GM12878 (cell line): ENCODE measurements around the gene MGAT3. TPM values are rescaled to one million over a fixed set of nuclear protein-coding genes. Genes with fewer than 3 reads are reported as not detected.

ENCODE experiments used
- E4F1 ChIP-seq: fragments of 450-650 bp; IDR thresholded peaks from 2 replicates; pipeline ENCODE4 v1.6.1; 2018; ENCODE audit warnings: borderline replicate concordance, mild to moderate bottlenecking; ENCODE audit not compliant: partially characterized antibody
- ESRRA ChIP-seq: IDR thresholded peaks from 2 replicates; pipeline ENCODE4 v1.6.1; 2012; ENCODE audit warnings: mild to moderate bottlenecking, low read length, improper control_type of control experiment
- HCFC1 ChIP-seq: fragments of 150-350 bp; IDR thresholded peaks from 2 replicates; pipeline ENCODE4 v1.6.1; 2014; ENCODE audit warnings: low read length
- KAT2A ChIP-seq: conservative IDR thresholded peaks from 2 replicates; pipeline ENCODE4 v1.6.1; 2011; ENCODE audit warnings: low read depth, low read length; ENCODE audit not compliant: control insufficient read depth
- NBN ChIP-seq: fragments of 450-650 bp; IDR thresholded peaks from 2 replicates; pipeline ENCODE4 v1.6.1; 2016
- POLR2A ChIP-seq: IDR thresholded peaks from 2 replicates; pipeline ENCODE4 v1.6.1; 2011; ENCODE audit warnings: low read depth, mild to moderate bottlenecking, low read length
- RAD51 ChIP-seq: fragments of 450-650 bp; IDR thresholded peaks from 2 replicates; pipeline ENCODE4 v1.6.1; 2016; ENCODE audit warnings: moderate library complexity, mild to moderate bottlenecking, inconsistent platforms
- ZBED1 ChIP-seq: IDR thresholded peaks from 2 replicates; pipeline ENCODE4 v1.6.1; 2016; ENCODE audit warnings: borderline replicate concordance
- ZBTB40 ChIP-seq: fragments of 450-650 bp; IDR thresholded peaks from 2 replicates; pipeline ENCODE4 v1.6.1; 2016; ENCODE audit warnings: mild to moderate bottlenecking, moderate library complexity, borderline replicate concordance
- polyA plus RNA-seq, 11 experiments: library from polyadenylated mRNA; depleted of rRNA in 4 of 11; unstranded in 6 of 11; stranded (reverse) in 5 of 11; fragments of >200 nt; fragmentation: Nextera tagmentation in 4 of 11; fragmentation: Illumina TruSeq in 1 of 11; extraction: Ambion mirVana in 4 of 11; extraction: Trizol in 1 of 11; gene quantifications; 1 replicate in 1 of 11; 2 replicates in 10 of 11; pipeline versions ENCODE4 v1.2.1 to v1.2.3, GENCODE V29; 2011 to 2016; ENCODE audit warnings: inconsistent platforms in 2 of 11, missing spikeins in 2 of 11, low read depth in 1 of 11
- total RNA-seq, 4 experiments: library from RNA; depleted of rRNA in 3 of 4; stranded (reverse); fragments of >200 nt in 3 of 4; fragmentation: Illumina TruSeq in 1 of 4; extraction: Trizol in 1 of 4; gene quantifications; 2 replicates each; pipeline versions ENCODE4 v1.2.1 to v1.2.3, GENCODE V29; 2013 to 2021
- TF ChIP-seq, protein P1 (sequence below): IDR thresholded peaks from 2 replicates; pipeline ENCODE4 v1.6.1; 2011; ENCODE audit warnings: borderline replicate concordance, low read depth, mild to moderate bottlenecking, moderate library complexity, mixed read lengths, low read length; ENCODE audit not compliant: insufficient read depth; ENCODE audit errors: extremely low read length

MGAT3 gene
- total and polyA plus RNA-seq, 10 of the 15 experiments (the other 5 are each of a cell fraction or from before 2014, with no cell fraction given) = 0.32 to 40.2 (median 11.9) TPM

- TF ChIP-seq HCFC1 = peak; percentile 92
- TF ChIP-seq KAT2A = no peak
- peak; percentile 93 for TF ChIP-seq RAD51
- TF ChIP-seq NBN = no peak
- no peak for TF ChIP-seq E4F1
- 0 out of 2 replicates have a peak, but pooled peaks have one; percentile 30 for TF ChIP-seq POLR2A
- TF ChIP-seq ESRRA = 0 out of 2 replicates have a peak, but pooled peaks have one; percentile 16
- TF ChIP-seq ZBED1 = no peak
- TF ChIP-seq, protein P1, sequence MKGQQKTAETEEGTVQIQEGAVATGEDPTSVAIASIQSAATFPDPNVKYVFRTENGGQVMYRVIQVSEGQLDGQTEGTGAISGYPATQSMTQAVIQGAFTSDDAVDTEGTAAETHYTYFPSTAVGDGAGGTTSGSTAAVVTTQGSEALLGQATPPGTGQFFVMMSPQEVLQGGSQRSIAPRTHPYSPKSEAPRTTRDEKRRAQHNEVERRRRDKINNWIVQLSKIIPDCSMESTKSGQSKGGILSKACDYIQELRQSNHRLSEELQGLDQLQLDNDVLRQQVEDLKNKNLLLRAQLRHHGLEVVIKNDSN = peak; percentile 96
- no peak for TF ChIP-seq ZBTB40
- TF ChIP-seq, all 136 proteins: peak for 16
Measured at GRCh38 chr22:39490135-39490798, 33.5 kb downstream of the MGAT3 start (continued).
